ENCODE data around the gene RXFP1.
A peak's percentile ranks its signal among the peaks of the same experiment; 100 is the strongest.

RXFP1 gene

GRCh38 chr4:158521484-158522088 lies at the start of gene RXFP1:
TSS of gene RXFP1 (plus strand) at chr4:158521882. CDS start at chr4:158521977, 95 bp downstream.
- DNase-seq: peak; percentile 49

DNA sequence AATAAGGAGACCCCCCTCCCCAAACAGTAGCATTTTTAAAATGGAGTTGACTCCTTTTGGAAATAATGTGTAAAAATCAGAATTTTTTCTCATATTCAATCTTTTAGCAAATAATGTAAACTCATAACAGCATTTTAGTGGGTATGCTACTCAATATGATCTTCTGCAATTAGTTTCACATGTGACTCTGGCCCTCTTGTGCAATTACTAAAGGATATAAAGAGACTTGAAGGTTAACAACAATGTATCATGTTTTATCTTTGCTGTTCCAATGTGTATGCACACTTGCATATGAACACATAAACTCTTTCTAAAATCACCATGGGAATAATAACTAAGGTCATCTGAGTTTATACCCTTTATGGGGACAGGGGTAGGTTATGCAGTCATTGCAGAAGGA lies 39.9 kb upstream of the RXFP1 start:
- no peak for DNase-seq

- no peak for DNase-seq
These were observed 37.4 kb upstream of the RXFP1 start for GRCh38 chr4:158484173-158484885.

DNA sequence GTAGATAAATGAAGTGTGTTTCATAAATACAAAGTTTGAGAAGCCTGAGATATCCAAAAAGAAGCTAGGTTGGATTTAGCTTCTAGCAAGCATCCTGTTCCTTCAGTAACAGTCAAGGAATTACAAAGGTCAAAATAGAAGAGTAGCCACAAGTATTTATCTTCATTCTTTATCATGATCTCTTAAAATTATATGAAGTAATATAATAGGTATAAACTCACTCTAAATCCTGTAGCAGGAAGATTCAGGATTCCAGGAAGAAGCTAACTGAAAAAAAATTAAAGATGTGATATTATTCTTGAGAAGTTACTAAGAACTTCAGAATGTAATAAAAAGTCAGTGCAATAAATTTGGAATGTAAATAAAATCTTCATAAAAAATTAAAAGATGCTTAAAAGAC lies 31.1 kb upstream of the RXFP1 start:
- DNase-seq: no peak

- DNase-seq: peak; percentile 8
These were observed 29.3 kb upstream of the RXFP1 start for GRCh38 chr4:158492391-158492790.

DNA sequence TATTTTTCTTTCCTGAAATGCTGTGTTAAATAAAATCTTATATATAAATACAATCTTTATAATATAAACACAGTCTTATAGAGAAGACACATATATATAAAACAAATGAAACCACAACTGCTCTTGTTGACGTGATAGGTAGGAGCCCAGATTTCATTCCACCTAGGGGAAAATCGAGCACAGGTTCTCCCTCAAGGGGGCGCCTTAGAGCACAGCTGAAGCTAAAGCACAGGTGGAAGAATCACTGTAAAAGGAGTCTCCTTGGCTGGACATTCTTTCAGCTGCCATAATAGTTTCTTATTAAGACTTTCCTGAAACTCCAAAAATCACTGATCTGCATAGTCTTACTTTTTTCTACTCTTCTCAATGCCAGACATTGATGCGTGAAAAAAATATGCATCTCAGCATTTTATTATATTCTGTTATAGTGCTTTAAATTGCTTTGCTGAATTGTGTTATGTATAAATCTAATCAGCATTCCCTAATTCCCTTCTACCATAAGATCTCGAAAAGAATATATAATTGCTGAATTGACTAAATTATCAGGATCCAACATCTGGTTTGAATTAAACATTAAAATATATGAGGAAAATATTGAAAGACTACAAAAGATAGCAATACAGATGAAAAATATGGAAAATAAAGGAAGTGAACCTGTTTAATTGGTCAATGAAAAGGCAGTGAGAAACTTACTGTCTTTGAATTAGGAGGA lies 25.5 kb upstream of the RXFP1 start:
- peak; percentile 70 for DNase-seq

DNA sequence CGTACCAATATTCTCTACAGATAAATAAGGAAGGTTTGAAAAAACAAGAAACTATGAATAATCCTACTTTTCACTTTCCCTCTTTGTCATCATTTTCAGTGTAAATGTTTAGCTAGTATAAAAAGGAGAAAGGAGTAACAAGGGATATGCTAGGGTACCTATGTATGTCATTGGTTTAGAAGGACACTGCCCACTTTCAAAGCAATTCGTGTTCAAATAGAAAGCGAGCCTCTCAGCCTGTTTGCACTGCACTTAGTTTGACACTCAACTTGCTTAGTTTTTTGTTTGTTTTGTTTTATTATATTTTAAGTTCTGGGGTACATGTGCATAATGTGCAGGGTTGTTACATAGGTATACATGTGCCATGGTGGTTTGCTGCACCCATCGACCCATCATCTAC lies 21.6 kb upstream of the RXFP1 start:
- DNase-seq: no peak

- peak; percentile 52 for DNase-seq
These were observed 8.4 kb upstream of the RXFP1 start for GRCh38 chr4:158513256-158513655.

GRCh38 chr4:158519226-158519625 lies 2.5 kb upstream of the RXFP1 start:
- no peak for DNase-seq

DNA sequence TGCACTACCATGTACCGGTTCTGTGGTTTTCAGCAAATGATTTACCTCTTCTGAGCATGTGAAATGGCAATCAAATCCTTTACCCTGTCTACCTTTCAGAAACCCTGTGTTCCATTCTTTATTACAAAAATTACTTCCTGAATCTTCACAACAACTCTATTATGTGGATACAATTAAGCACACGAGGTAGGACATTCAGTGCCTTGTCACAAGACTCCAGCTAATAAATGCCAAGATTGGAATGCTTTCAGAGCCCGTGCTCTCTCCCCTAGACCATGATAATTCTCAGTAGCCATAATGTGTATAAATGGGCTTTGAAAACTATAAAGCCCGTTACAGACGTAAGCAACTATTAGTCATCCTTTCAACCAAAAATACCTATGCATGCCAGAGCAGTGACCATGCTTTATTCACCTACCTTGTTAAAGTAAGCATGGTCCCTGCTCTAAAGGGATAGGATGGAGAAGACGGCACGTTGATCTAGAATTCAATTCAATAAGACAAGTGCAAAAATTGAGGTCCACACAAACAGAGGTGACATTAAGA lies 2.4 kb downstream of the RXFP1 start:
- no peak for DNase-seq

DNA sequence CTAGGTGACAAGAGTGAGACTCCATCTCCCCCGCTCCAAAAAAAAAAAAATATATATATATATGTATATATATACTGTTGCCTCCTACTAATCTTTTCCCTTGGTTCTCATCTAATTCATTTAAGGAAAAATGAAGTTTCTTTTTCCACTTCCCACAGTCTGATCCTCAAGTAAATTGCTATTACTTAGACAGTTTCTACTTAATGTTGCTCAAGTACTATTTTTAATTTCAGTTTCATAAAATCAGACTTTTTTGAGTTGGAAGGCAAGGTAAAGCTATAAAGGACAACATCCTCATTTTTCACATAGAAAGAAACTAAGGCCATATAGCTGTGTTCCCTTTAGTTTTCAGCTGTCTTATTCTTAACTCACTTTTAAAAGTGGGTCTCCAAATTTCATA lies 5.8 kb downstream of the RXFP1 start:
- DNase-seq: peak; percentile 74

DNA sequence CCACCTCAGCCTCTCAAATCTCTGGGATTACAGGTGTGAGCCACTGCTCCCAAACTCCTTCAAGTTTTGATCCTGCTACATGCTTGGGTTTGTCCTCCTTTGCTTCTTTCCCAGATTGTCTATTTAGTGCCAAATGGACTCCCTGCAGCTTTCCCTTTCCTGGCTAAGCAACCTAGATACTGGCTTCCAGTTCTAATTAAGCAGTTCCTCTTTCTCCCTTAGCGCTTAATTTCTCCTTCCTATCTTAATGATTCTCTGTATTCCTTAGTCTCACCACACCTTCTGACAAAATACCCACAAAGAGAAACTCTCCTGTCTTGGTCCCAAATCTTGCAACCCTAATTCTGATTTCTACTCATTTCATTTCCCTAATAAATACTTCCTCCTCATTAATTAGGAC lies 7.8 kb downstream of the RXFP1 start:
- no peak for DNase-seq

DNA sequence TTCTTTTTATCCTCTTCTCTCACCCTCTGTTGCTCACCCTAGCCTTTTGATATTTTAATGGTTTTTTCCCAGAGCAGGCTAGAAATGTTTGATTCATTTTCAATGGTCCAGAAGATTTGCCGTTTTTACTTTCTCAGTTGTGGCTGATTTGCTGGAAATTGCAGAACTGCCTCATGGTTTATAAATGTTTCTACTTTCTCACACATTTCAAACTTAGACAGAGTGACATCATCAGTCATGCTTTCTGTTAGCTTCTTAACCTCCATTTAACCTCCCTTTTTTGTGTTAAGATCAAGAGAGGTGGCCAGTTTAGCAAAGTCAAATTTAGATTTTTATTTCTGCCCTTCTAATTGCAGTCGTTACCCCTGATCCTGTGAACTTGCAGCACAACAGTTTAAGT lies 8.7 kb downstream of the RXFP1 start:
- DNase-seq: peak; percentile 85

DNA sequence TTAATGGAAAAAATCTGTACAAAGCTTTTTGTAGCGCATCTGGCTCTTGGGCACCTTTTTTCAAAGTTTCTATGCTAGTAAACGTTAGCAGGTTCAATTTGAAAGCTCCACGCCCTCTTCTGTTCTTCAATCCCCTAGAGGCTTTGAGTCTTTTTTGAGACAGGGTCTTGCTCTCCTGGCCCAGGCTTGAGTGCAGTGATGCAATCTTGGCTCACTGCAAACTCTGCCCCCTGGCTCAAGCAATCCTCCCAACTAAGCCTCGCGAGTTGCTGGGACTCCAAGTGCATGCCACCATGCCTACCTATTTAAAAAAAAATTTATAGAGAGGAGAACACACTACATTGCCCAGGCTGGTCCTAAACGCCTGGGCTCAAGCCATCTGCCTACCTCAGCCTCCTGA lies 9.2 kb downstream of the RXFP1 start:
- DNase-seq: no peak

- DNase-seq: no peak
These were observed 11.0 kb downstream of the RXFP1 start for GRCh38 chr4:158532556-158533231.

GRCh38 chr4:158534727-158535126 lies 13.0 kb downstream of the RXFP1 start:
- no peak for DNase-seq

GRCh38 chr4:158535130-158535614 lies 13.5 kb downstream of the RXFP1 start:
- DNase-seq: peak; percentile 96

- no peak for DNase-seq
These were observed 15.2 kb downstream of the RXFP1 start for GRCh38 chr4:158536833-158537232.

- DNase-seq: peak; percentile 85
These were observed 16.5 kb downstream of the RXFP1 start for GRCh38 chr4:158538176-158538575.

- peak; percentile 85 for DNase-seq
These were observed 17.2 kb downstream of the RXFP1 start for GRCh38 chr4:158538911-158539310.

DNA sequence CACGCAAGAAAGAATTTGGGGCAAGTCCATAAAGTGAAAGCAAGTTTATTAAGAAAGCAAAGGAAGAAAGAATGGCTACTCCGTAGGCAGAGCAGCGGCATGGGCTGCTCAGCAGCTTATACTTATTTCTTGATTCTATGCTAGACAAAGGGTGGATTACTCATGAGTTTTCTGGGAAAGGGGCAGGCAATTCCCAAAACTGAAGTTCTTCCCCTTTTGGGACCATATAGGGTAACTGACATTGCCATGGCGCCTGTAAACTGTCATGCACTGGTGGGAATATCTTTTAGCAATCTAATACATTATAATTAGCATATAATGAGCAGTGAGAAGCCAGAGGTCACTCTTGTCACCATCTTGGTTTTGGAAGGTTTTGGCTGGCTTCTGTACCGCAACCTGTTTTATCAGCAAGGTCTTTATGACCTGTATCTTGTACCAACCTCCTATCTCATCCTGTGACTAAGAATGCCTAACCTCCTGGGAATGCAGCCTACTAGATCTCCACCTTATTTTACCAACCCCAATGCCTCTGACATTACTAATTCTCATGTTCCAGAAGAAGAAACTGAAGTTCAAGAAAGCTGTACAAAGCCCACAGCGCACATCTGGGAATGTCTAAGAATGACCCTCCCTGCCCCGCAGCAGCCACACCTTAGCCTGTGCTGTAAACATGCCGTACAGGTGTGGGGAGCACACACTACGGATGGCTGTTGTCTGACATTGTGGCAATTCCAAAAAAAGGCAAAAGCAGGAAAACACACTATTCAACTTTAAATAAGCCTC lies 18.6 kb downstream of the RXFP1 start:
- DNase-seq: peak; percentile 87

DNA sequence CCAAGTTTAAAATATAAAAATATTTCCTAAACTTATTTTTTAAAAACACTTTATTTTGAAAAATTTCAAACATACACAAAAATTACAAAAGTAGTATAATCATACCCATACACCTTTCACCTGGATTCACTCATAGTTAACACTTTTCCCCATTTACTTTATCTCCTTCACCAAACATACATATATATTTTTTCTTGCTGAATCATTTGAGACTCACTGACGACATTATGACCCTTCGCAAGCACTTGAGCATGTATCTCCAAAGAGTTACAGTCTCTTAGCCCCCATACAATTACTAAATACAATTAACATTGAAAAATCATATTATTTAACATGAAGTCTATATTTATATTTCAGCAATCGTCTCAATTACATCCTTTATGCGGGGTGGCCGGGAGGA lies 19.8 kb downstream of the RXFP1 start:
- DNase-seq: no peak
